Measurements from ENCODE around the gene CELA3B.

DNA sequence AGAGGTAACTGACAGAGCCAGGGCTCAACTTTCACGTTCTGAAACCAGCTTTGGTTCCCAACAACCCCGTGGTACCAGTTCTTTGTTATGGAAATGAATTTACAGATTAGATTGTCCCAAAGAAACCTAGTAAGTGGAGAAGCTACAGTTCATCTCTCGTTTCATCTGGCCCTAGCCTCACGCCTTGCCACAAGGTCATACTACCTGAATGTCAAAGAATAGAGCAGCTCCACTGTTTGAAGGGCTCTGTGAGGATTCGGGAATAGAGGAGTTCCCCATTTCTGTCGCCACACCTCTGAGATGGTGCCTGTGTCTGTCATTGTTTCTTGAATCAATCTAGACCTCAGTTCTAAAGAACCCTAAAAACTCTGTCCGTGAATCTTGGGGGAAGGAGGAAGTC lies 60.7 kb downstream of the CELA3B start:
- TF ChIP-seq CTCF (IDR thresholded peaks at IDR 0.05): no peak
- no peak for TF ChIP-seq POLR2AphosphoS5 (IDR thresholded peaks at IDR 0.05; ENCODE audit: low read depth, low read length)
- TF ChIP-seq SIN3A (IDR thresholded peaks at IDR 0.05; ENCODE audit: borderline replicate concordance, insufficient read depth, low read depth, low read length): no peak

All from Panc1 (cell line).